GM19438 (cell line): ENCODE results near the gene NTRK3.

Experiments
- ATAC-seq: cut with Tn5 transposase; IDR thresholded peaks from one replicate; pipeline ENCODE4 v1.9.1; 2021; ENCODE audit warnings: low read depth; ENCODE audit not compliant: unreplicated experiment

NTRK3 gene

DNA sequence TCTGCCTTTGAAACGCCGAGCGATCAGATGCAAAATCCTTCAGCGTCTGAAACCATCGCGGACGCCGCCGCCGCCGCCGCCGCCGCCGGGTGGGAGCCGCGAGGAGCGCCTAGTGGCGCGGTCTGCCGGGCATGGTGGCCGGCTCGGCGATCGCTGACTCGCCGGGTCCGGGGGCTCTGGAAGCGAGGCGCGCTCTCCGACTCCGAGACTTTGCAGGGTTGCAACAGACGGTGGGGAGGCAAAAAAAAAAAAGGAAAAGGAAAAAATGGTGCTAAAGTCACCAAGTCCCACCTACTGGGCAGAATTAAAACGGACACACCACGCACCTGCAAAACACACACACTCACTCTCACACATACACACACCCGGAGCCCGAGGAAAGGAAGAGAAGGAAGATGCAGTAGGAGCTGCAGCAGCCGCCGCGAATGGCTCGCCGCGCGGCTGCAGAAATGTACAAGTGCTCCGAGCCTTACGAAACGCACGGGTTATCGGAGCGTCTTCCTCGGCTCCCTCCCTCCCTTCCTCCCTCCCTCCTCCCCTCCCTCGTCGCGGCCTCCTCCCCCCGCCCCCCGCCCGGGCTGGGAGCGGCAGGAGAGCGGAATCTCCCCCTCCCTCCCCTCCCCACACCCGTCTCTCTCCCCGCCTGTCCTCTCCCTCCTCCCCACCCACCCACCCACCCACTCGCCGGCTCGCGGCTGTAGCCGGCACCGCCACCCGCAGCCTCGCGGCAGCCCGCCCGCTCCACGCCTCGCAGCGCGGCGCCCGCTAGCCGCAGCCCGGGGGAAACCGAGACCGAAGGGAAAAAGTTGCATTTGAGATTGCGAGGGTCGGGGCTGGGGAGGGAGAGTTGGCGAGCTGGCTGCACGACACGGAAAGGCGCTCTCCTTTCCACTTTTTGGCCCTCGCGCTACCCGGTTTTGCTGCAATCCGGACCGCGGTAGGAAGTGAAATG is at the start of gene NTRK3:
Gene NTRK3, minus strand, starts transcription at position 461 of the 952 bp plus-strand sequence. CDS start 586 bp downstream, outside the sequence.
- no peak for ATAC-seq

- ATAC-seq: no peak
Observed at GRCh38 chr15:88303395-88303794, 46.9 kb upstream of the NTRK3 start.

DNA sequence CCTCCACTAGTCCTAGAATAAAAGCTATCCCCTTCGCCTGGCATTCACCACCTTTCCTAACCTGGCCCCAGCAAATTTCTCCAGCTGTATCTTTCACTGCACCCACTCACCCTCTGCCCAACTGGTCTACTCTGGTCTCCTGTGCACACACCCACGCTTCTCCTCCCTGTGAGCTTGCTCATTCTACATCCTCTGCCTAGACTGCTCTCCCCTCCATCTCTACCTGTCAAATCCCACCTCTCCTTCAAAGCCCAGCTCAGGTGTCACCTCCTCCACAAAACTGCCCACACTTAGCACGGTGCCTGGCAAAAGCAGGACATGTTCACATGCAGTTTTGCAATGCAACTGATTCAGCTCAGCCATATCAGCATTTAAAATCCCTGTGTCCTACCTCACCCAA is 45.8 kb upstream of the NTRK3 start:
- no peak for ATAC-seq

DNA sequence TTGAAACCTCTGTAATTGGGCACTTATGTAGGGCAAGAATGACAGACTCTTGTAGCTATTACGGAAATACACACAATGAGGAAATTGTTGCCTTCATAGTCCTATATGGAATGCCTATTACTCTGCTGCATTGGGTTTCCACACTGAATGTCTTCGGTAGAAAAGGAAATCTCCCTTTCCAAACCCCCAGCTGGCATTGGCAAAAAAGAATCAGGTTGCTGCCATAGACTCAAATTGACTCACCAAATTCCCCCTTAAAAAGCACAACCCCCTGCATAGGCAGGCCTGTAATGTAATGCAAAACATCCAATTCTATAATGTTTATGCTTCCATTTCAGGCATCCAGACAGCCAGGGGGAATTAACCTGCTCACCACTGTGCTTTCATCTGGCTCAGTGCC is 44.8 kb upstream of the NTRK3 start:
- no peak for ATAC-seq

DNA sequence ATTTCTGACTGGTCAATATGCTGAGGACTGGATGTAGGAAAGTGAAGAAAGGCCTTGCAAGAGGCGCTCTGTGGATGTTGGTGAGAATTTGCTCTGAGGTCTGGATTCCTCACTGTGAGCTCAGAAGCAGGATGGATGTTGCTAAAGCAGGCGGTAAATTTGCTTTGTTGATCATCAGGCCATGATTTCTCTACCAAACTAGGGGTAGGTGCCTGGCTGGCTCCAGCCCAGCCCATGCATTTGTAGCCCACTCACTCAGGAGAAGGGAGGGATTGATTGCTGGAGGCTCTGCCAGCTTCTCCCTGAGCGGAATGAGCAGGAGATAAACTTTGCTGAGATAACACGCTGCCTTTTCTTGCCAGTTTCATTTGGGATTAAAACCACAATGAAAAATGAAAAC is 44.3 kb upstream of the NTRK3 start:
- no peak for ATAC-seq

GRCh38 chr15:88300089-88300488 is 43.5 kb upstream of the NTRK3 start:
- no peak for ATAC-seq

- no peak for ATAC-seq
Observed at GRCh38 chr15:88299497-88299896, 43.0 kb upstream of the NTRK3 start.

DNA sequence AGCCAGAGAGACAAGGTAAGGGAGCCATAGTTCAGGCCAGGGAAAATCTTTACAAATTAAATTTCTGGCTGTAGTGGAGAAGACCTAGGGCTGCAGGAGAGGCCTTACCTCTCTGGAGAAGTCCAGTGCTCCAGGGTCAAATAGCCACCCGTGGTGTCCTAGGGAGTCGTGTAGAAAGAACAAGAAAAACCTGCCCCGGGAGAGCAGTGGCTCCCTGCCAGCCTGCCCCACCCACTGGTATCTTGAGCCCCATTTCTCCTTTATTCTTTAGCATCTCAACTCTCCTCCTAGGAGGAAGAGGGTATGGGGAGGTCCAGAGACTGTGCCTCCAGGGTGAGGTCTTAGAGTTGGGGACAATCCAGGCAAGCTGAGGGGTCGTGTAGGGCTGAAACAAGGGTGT is 32.1 kb upstream of the NTRK3 start:
- no peak for ATAC-seq

GRCh38 chr15:88288206-88288605 is 31.7 kb upstream of the NTRK3 start:
- no peak for ATAC-seq

DNA sequence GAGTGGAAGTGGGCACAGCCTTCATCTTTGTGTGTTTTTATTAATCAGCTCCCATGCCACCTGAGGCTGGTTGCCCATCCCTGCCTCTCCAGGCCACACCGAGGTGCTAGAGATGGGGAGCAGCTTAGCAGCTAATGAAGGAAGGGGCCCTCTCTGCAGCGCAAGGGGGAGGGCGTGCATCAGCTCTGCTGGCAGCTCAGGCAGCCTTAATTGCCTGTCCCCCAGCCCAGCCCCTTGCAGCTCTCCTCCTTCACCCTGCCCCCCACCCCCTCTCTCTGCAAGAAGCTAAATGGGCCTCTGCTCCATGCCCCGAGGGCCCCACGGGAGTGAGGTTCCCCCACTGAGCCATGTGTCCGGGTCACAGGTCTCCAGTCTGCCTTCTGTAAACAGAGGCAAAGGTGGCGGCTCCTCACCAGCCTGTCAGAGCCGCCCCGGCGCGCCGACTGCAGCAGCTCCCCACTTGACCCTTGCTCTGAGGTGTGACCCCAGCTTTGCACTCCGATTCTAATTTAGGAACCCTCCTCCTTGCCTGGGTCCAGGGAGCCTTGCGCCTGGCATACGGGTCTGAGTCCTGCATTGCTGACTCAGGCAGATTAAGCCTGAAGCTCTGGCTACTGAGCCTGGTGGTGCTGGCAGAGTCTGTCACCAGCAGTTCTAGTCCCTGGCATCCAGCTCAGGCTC is 27.9 kb upstream of the NTRK3 start:
- no peak for ATAC-seq

DNA sequence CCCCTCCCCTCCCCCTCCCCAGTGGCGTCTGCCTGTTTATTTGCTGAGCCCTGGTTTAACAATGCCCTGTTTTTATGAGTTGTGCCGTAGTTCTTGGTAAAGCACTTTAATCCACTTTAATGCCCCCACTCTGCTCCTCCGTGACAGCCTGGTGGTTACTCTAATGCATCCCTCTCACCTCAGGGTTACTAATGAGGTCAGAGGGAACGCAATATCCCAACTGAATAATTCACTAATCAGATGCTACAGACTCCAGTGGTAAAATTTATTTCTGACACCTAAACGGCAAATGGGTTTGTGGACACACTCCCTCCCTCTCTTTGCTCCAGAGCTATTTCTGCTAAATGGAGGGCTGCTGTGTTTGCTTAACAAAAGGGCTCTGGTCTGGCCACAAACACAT is 26.1 kb upstream of the NTRK3 start:
- no peak for ATAC-seq

DNA sequence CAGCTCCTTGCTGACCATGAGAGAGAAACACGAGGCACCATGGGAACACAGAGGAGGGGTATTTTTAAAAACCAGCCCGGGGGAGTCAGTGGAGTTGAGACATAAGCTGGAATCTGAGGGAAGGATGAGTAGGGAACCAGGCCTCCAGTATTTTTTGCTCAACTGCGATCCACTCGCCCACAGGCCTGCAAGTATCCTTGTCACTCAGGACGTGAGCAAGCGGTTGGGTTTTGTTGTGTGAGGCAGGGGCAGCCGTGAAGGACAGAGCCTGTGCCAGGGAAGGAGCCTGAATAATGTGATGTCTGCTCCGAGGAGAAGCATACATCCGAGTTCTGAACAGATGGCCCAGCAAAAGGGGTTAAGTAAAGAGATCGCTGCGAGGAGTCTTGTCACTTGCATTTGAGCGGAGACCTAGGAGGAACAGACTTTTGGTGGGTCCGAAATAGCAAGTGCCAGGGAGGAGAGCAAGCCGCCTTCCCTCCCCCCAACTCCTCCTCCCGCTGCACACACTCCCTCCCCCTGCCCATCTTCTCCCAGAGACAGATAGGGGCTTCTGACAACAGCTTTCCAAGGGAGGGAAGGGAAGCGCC is 20.4 kb upstream of the NTRK3 start:
- no peak for ATAC-seq

DNA sequence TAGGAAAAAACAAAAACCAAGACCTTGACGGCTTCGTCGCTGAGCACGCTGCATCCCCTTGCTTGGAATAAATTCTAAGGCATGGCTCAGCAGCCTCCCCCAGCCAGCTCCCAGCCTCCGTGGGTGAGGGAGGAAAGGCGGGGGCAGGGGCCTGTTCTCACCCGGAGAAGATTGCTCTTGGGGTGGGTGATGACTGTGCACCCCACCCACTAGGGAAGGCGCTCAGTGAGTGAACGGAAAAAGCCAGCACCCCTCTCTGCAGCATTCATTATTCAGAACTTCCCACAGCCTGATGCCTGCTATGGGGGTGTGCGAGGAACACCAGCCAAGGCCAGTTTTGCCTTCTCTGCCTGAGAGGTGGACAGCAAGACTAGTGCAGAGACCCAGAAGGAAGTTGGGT is 19.3 kb upstream of the NTRK3 start:
- ATAC-seq: no peak

GRCh38 chr15:88274553-88275460 is 18.3 kb upstream of the NTRK3 start:
- ATAC-seq: no peak

DNA sequence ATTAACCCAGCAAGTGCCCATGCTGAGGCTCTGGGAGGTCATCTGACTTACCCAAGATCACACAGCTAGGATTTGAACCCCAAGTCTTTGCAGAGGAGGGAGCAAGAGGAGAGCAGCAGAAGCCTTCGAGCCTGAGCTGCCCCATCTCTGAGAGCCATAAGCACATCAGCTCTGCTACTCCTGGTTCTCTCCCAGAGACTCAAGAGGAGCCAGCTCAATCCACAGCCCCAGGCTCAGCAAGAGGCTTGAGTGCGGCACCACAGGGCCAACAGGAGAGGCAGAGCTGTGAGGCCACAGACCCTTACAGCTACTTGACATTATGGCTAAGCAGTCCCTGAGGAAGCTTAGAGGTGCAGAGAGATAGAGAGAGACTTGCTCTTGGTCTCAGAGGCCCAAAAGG is 15.9 kb upstream of the NTRK3 start:
- ATAC-seq: no peak

- no peak for ATAC-seq
Observed at GRCh38 chr15:88269356-88270062, 13.0 kb upstream of the NTRK3 start.

- ATAC-seq: no peak
Observed at GRCh38 chr15:88267720-88268119, 11.2 kb upstream of the NTRK3 start.

DNA sequence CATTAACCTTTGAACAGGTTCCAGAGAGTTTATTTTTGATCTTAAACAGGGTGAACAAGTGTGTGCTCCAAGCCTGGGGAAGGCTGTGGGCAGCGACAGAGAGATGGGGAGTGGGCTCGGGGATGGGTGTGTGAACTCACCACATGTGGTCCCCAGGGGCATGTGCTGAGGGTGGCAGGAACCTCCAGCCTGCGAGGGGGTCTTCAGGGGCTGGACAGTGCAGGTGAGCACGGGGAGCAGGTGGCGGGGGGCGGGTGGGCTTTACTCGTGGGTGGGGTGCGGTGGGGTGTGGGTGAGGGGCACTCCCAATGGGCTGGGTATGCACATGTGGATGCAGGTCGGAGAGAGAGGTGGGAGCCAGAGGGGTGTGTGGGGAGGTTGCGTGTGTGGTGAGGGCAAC is 9.6 kb upstream of the NTRK3 start:
- ATAC-seq: no peak

GRCh38 chr15:88264622-88265021 is 8.1 kb upstream of the NTRK3 start:
- no peak for ATAC-seq

DNA sequence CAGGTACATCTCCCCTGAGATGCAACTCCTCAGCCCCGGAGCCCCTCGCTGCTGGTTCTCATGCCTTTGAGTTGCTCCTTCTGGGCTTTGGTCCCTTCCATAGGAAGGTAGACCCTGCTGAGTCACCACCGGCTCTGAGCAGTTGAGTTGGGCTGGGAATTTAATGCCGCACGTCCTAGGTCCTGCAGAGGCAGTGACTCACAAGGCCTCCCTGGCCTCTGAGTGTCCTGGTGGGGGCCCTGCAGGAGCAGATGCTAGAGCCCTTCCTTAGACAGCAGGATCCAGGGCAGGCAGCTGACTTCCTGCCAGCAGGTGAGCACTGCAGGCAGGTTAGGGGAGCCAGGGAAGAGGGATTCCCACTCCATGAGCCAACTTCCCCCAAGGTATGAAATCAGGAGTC is 5.5 kb upstream of the NTRK3 start:
- no peak for ATAC-seq
